MM.1S (cell line): Measurements from ENCODE around the gene APOM.

Source experiments
- DNase-seq: peaks from one replicate; pipeline ENCODE4 v3.0.0-alpha.2; 2015
- H2AFZ ChIP-seq: fragments of 300-600 bp; sonication (generic); 2 replicates; pipeline ENCODE4 v1.6.0; 2016; ENCODE audit warnings: antibody characterized with exemption, low read length
- H3F3A ChIP-seq: fragments of 300-600 bp; sonication (generic); 2 replicates; pipeline ENCODE4 v1.6.1; 2016; ENCODE audit warnings: mild to moderate bottlenecking, antibody characterized with exemption, low read length, moderate library complexity, mixed read lengths; ENCODE audit not compliant: insufficient read depth
- H3K27ac ChIP-seq: fragments of 300-600 bp; sonication (generic); 2 replicates; pipeline ENCODE4 v1.5.1; 2016; ENCODE audit warnings: mild to moderate bottlenecking, low read length
- H3K27me3 ChIP-seq: fragments of 300-600 bp; sonication (generic); replicated peaks from 2 replicates; pipeline ENCODE4 v1.6.0; 2016; ENCODE audit warnings: low read length; ENCODE audit not compliant: insufficient read depth
- H3K36me3 ChIP-seq: fragments of 300-600 bp; sonication (generic); replicated peaks from 2 replicates; pipeline ENCODE4 v1.6.1; 2016; ENCODE audit warnings: mild to moderate bottlenecking, low read length, mixed read lengths; ENCODE audit not compliant: insufficient read depth
- H3K4me1 ChIP-seq: fragments of 300-600 bp; sonication (generic); 2 replicates; pipeline ENCODE4 v1.6.1; 2016; ENCODE audit warnings: low read length, mixed read lengths
- H3K4me2 ChIP-seq: fragments of 300-600 bp; sonication (generic); 2 replicates; pipeline ENCODE4 v1.6.0; 2016; ENCODE audit warnings: low read depth, low read length
- H3K4me3 ChIP-seq: fragments of 300-600 bp; sonication (generic); 2 replicates; pipeline ENCODE4 v1.5.1; 2016; ENCODE audit warnings: low read length, mixed read lengths
- H3K79me2 ChIP-seq: fragments of 300-600 bp; sonication (generic); 2 replicates; pipeline ENCODE4 v1.6.1; 2016; ENCODE audit warnings: mixed run types, low read length, mixed read lengths
- H3K9ac ChIP-seq: fragments of 300-600 bp; sonication (generic); 2 replicates; pipeline ENCODE4 v1.6.1; 2016; ENCODE audit warnings: low read length, mixed read lengths
- H3K9me2 ChIP-seq: fragments of 300-600 bp; sonication (generic); replicated peaks from 2 replicates; pipeline ENCODE4 v1.6.1; 2016; ENCODE audit warnings: mild to moderate bottlenecking, low read length, mixed read lengths; ENCODE audit not compliant: insufficient read depth
- H3K9me3 ChIP-seq: fragments of 300-600 bp; sonication (generic); replicated peaks from 2 replicates; pipeline ENCODE4 v1.6.1; 2016; ENCODE audit warnings: mild to moderate bottlenecking, low read length, mixed read lengths; ENCODE audit not compliant: insufficient read depth
- H4K20me1 ChIP-seq: fragments of 300-600 bp; sonication (generic); 2 replicates; pipeline ENCODE4 v1.6.1; 2016; ENCODE audit warnings: mild to moderate bottlenecking, low read length, moderate library complexity, mixed read lengths; ENCODE audit not compliant: insufficient read depth
- EZH2 ChIP-seq: fragments of 300-600 bp; sonication (generic); optimal IDR thresholded peaks from 2 replicates; pipeline ENCODE3; 2017; ENCODE audit warnings: low read depth, mild to moderate bottlenecking, antibody characterized with exemption, low read length, mixed read lengths
- EZH2phosphoT487 ChIP-seq: fragments of 300-600 bp; sonication (generic); IDR thresholded peaks from 2 replicates; pipeline ENCODE4 v1.6.1; 2018; ENCODE audit warnings: antibody characterized with exemption, low read length
- TF ChIP-seq, protein P1 (sequence below): fragments of 300-600 bp; sonication (generic); IDR thresholded peaks from 2 replicates; pipeline ENCODE4 v1.5.1; 2016; ENCODE audit warnings: antibody characterized with exemption, low read length, mixed read lengths

Gene APOM

DNA sequence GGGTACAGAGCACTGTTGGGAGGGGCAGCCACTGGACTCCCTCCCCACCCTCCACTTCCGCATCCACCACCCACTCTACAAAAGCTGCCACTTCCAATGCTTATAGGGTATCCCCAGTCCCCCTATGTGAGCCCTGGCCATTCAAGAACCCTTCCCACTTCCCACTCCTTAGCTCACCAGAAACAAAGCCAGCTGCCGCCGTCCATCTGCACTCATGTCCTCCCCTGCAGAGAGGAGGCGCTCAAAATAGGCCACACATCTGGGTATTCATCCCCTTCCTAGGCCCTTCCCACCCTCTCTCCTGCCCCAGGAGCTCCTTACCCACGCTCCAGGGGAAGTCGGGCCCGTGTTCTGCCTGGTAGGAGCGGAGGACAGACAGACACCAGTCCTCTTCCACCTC, 31.6 kb downstream of the APOM start:
- Histone ChIP-seq H3K36me3 (no peaks in the 10 kb centered on the region), H3K9me2 (no peaks in the 10 kb centered on the region), H3K27ac (no peak overlapping the region), H3F3A (no peaks in the 10 kb centered on the region), H3K27me3 (no peaks in the 10 kb centered on the region), H3K79me2 (no peaks in the 10 kb centered on the region), H3K9me3 (no peaks in the 10 kb centered on the region), H2AFZ (no peak overlapping the region), H3K4me3 (no peak overlapping the region), H4K20me1 (no peaks in the 10 kb centered on the region), H3K4me1 (no peaks in the 10 kb centered on the region), H3K4me2 (no peak overlapping the region), H3K9ac (no peak overlapping the region)
- TF ChIP-seq EZH2 (no peak), EZH2phosphoT487 (no peak)
- TF ChIP-seq, protein P1, sequence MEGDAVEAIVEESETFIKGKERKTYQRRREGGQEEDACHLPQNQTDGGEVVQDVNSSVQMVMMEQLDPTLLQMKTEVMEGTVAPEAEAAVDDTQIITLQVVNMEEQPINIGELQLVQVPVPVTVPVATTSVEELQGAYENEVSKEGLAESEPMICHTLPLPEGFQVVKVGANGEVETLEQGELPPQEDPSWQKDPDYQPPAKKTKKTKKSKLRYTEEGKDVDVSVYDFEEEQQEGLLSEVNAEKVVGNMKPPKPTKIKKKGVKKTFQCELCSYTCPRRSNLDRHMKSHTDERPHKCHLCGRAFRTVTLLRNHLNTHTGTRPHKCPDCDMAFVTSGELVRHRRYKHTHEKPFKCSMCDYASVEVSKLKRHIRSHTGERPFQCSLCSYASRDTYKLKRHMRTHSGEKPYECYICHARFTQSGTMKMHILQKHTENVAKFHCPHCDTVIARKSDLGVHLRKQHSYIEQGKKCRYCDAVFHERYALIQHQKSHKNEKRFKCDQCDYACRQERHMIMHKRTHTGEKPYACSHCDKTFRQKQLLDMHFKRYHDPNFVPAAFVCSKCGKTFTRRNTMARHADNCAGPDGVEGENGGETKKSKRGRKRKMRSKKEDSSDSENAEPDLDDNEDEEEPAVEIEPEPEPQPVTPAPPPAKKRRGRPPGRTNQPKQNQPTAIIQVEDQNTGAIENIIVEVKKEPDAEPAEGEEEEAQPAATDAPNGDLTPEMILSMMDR = no peak
- DNase-seq = no peak

DNA sequence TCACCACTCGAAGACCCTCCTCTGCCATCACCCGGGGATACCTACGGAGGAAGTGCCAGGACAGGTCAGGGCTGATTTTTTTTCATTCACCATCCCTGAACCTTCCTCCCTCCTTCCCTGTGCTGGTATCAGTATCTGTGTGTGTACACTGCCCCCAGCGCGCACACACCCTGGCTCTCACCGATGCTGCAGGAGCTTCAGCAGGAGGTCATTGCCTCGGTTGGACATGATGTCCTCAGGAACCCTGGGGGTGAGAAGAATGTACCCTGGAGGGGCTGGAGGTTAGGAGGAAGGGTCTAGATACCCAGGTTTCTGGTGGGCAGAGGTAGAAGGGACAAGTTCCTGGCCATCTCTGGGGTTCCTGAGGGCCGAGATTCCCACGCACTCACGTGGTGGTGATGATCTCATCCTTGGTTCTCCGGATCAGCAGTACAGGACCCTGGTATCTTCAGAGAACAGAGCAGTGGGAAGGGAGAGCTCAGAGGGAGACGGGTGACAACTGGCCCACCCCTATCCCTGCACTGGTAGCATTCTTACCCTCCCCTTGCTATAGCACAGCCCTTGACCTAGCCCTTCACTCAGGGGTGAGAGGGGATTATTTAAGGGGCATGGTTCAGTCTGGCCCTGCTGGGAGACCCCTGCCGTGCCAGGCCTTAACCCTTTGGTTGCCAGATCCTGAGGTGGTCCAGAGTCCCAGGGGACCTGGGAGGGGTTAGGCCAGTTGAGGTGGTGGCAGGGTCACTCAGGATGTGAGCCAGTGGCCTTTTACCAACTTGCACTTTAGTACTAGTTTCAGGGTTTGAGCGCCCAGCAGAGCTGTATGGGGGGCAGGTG, 32.4 kb downstream of the APOM start:
- Histone ChIP-seq H3K79me2 (no peaks in the 10 kb centered on the region), H3K36me3 (no peaks in the 10 kb centered on the region), H3K9me3 (no peaks in the 10 kb centered on the region), H3K27me3 (no peaks in the 10 kb centered on the region), H3F3A (no peaks in the 10 kb centered on the region), H3K27ac (no peak overlapping the region), H3K4me1 (no peaks in the 10 kb centered on the region), H3K9me2 (no peaks in the 10 kb centered on the region), H3K4me2 (no peak overlapping the region), H2AFZ (no peak overlapping the region), H3K9ac (no peak overlapping the region), H4K20me1 (no peaks in the 10 kb centered on the region), H3K4me3 (no peak overlapping the region)
- TF ChIP-seq, protein P1 = no peak
- TF ChIP-seq EZH2phosphoT487 = no peak
- TF ChIP-seq EZH2 = no peak
- no peak for DNase-seq

DNA sequence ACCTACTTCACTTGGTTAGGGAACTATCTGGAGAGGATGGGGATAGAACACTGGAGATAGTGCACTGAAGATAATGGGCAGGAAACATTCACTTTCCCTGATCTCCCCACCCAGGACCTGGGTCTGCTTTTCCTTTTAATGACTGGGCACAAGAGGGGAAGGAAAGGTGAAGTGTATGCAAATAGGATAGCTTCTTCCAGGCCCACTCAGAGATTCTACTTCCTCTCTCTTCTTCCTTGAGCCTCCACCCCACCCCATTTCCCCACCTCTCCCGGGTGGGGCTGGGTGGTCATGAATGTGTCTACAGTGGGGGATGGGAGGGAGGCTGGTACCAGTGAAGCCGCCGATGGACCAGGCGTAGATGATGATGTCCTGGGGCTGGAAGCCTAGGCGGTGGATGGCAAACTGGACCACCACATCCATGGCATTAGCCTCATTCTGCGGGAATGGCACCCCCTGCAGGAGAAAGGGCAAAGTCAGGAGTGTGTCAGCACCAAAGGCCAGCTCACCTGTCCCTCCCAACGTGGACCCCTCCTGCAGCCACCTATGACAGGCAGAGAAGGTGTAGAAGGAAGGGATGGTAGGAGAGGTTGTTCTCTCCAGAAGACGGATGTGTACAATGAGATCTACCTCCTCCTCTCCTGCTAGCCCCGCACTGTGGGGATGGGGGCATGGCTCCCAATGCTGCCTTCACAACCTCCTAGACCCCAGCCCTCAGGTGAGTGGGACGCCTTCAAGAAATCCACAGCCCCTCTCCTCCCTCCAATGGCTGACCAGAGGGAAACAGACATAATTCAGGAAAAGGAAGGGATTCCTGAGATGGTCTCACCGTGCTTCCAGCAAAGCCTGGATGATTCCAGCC, 33.8 kb downstream of the APOM start:
- H3K27me3 ChIP-seq = no peaks in the 10 kb centered on the region
- DNase-seq = no peak
- no peak overlapping the region for H2AFZ ChIP-seq
- no peaks in the 10 kb centered on the region for H3K4me1 ChIP-seq
- TF ChIP-seq, protein P1 = peak; percentile 52
- TF ChIP-seq EZH2 (no peak), EZH2phosphoT487 (no peak)
- no peaks in the 10 kb centered on the region for H4K20me1 ChIP-seq
- H3K4me2 ChIP-seq = no peak overlapping the region
- H3K9ac ChIP-seq = no peak overlapping the region
- no peak overlapping the region for H3K27ac ChIP-seq
- no peaks in the 10 kb centered on the region for H3K9me2 ChIP-seq
- no peaks in the 10 kb centered on the region for H3K9me3 ChIP-seq
- H3F3A ChIP-seq = no peaks in the 10 kb centered on the region
- no peaks in the 10 kb centered on the region for H3K79me2 ChIP-seq
- no peak overlapping the region for H3K4me3 ChIP-seq
- H3K36me3 ChIP-seq = no peaks in the 10 kb centered on the region
